NCI-H69 (cell line): ENCODE measurements around the gene NT5C1B.

Experiments used
- DNase-seq: peaks from one replicate; lab custom pipeline; 2025; lab: John Stamatoyannopoulos, UW

The NT5C1B gene

DNA sequence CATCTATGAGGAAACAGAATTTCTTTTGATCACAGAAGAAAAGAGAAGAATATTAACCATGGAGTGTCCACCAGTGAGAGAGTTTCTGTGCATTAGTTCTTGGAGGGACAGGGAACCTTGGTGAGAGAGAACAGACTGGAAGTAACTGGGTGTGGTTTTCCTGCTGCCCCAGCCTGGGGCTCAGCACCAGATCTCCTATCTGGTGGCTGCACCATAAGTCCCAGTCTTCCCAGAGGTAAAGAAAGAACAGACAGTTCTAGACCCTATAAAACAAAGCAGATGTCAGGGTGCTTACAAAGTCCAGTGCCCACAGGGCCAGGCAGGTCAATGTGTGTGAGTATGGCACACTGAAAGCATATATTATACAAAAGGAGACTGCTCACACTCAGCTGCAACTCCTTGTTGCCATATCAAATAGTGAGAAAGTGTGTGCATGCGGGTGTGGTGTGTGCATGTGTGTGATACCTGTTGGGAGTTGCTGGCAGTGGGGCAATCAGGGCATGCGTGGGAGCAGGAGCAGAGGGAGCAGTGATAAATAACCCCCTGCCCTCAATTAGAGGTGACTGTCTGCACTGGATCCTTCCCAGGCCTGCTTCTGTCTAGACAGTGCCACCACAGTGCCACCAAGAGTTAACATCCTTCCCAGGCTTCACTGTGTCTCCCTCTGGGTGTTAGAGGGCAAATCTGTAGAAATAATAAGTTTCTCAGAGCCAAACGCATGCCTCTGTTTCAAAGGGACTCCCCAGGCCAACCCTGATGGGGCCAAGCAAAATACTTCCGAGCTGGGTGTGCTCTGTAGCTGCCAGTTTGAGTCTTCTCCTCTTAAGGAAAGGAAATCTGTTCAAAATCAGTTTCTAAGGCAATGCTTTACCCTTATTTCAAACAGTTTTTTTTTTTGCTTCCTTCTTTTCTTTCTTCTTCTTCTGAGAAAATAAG, 74.6 kb downstream of the NT5C1B start:
- peak; percentile 1 for DNase-seq
